PFSK-1 (cell line): ENCODE data around the gene GAS7.

ENCODE experiments used
- FOXP2 ChIP-seq: optimal IDR thresholded peaks from 2 replicates; pipeline ENCODE3; 2011; ENCODE audit warnings: borderline replicate concordance, control low read depth, inconsistent platforms; ENCODE audit not compliant: insufficient read depth; ENCODE audit errors: extremely low read length, extremely low read depth
- POLR2AphosphoS5 ChIP-seq: IDR thresholded peaks from 2 replicates; pipeline ENCODE4 v1.6.1; 2012; ENCODE audit warnings: low read depth, mild to moderate bottlenecking, control low read depth, low read length, moderate library complexity
- REST ChIP-seq, 2 experiments: IDR thresholded peaks; 2 replicates each; pipeline versions ENCODE4 v1.6.1 to v1.8.0; 2011 to 2012; ENCODE audit warnings: low read depth in 2 of 2, low read length in 2 of 2, control low read depth in 1 of 2, inconsistent platforms in 1 of 2, mild to moderate bottlenecking in 1 of 2, moderate library complexity in 1 of 2; ENCODE audit not compliant: insufficient read depth in 1 of 2
- SIN3A ChIP-seq: IDR thresholded peaks from 2 replicates; pipeline ENCODE4 v1.6.1; 2012; ENCODE audit warnings: mild to moderate bottlenecking, low read length, moderate library complexity, borderline replicate concordance; ENCODE audit not compliant: insufficient read depth
- TAF1 ChIP-seq: IDR thresholded peaks from 2 replicates; pipeline ENCODE4 v1.6.1; 2012; ENCODE audit warnings: low read length, control low read depth, borderline replicate concordance; ENCODE audit not compliant: insufficient read depth

DNA sequence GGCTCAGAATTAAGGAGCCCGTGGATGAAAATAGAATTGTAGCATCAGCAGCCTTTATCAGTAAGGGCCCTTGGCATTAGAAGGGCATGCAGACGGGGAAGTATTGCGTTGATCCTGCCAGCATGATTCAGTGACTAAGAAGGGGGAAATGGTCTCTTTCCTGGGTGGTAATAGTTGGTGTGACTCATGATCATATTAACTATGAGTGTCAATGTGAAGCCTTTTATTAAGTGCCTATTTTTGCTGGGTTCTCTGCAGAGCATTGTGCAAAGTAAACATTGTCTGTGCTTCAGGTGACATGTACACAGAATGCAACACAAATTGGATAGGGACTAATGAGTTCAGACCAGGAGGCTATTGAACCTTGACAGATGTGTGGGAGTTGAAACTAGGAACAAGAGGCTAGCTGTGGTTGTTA lies 317.8 kb downstream of the GAS7 start:
- TF ChIP-seq TAF1 (no peak), POLR2AphosphoS5 (no peak), FOXP2 (no peak), REST (IDR thresholded peaks at IDR 0.05; ENCODE audit: insufficient read depth in 1 of 2, low read depth in 2 of 2, low read length in 2 of 2) (no peak), SIN3A (no peak)
